T-helper 1 cell treated with Interleukin-12 subunit alpha and Interleukin-12 subunit beta and Interleukin-4 antibody, amounts not matched to agents 30 μg/mL and 1 μg/mL, for 36 hours (primary cell): ENCODE data around the gene HOXB4.

ENCODE experiments used
- H3K27ac Mint-ChIP-seq: one replicate; pipeline ENCODE4 v1.8.0; 2021; ENCODE audit warnings: mild to moderate bottlenecking, mixed read lengths
- H3K27me3 Mint-ChIP-seq: one replicate; pipeline ENCODE4 v1.8.0; 2021; ENCODE audit warnings: low read depth, mixed read lengths
- H3K36me3 Mint-ChIP-seq: one replicate; pipeline ENCODE4 v1.8.0; 2021; ENCODE audit warnings: low read depth, mixed read lengths
- H3K4me1 Mint-ChIP-seq: one replicate; pipeline ENCODE4 v1.8.0; 2021; ENCODE audit warnings: low read depth, mixed read lengths
- H3K4me3 Mint-ChIP-seq: one replicate; pipeline ENCODE4 v1.8.0; 2021; ENCODE audit warnings: mild to moderate bottlenecking, moderate library complexity, mixed read lengths
- H3K9me3 Mint-ChIP-seq: one replicate; pipeline ENCODE4 v1.8.0; 2021; ENCODE audit warnings: mixed read lengths

Gene HOXB4

GRCh38 chr17:48610282-48611211 lies 32.4 kb upstream of the HOXB4 start, which contains the start of gene HOXB7:
Gene HOXB7 (minus strand): TSS chr17:48611017. CDS start chr17:48610918, 99 bp downstream.
- Mint-ChIP-seq H3K9me3 (no peaks in the 10 kb centered on the region), H3K27me3 (peaks cover 82% of the 10 kb centered on the region), H3K36me3 (no peaks in the 10 kb centered on the region), H3K4me3 (peak within 1 kb of the TSS; percentile 91), H3K4me1 (peaks cover 32% of the 10 kb centered on the region), H3K27ac (peak within 1 kb of the TSS; percentile 50)

- Mint-ChIP-seq H3K9me3 (no peaks in the 10 kb centered on the region), H3K27ac (no peak overlapping the region), H3K36me3 (no peaks in the 10 kb centered on the region), H3K4me3 (peak overlapping the region; percentile 60), H3K27me3 (peaks cover 81% of the 10 kb centered on the region), H3K4me1 (peaks cover 30% of the 10 kb centered on the region)
Measured at GRCh38 chr17:48609759-48610281, 31.7 kb upstream of the HOXB4 start.

- peak overlapping the region; percentile 29 for H3K4me3 Mint-ChIP-seq
- H3K9me3 Mint-ChIP-seq, result no peaks in the 10 kb centered on the region
- H3K27me3 Mint-ChIP-seq, result peaks cover 81% of the 10 kb centered on the region
- H3K4me1 Mint-ChIP-seq, result peaks cover 28% of the 10 kb centered on the region
- no peak overlapping the region for H3K27ac Mint-ChIP-seq
- no peaks in the 10 kb centered on the region for H3K36me3 Mint-ChIP-seq
Measured at GRCh38 chr17:48609033-48609432, 30.9 kb upstream of the HOXB4 start.

- H3K4me1 Mint-ChIP-seq, result peaks cover 25% of the 10 kb centered on the region
- H3K27ac Mint-ChIP-seq, result no peak overlapping the region
- H3K4me3 Mint-ChIP-seq, result no peak overlapping the region
- H3K36me3 Mint-ChIP-seq, result no peaks in the 10 kb centered on the region
- H3K9me3 Mint-ChIP-seq, result no peaks in the 10 kb centered on the region
- peaks cover 80% of the 10 kb centered on the region for H3K27me3 Mint-ChIP-seq
Measured at GRCh38 chr17:48608494-48608834, 30.3 kb upstream of the HOXB4 start.

GRCh38 chr17:48606892-48607614 lies 28.9 kb upstream of the HOXB4 start:
- Mint-ChIP-seq H3K9me3 (no peaks in the 10 kb centered on the region), H3K4me1 (peaks cover 20% of the 10 kb centered on the region), H3K36me3 (no peaks in the 10 kb centered on the region), H3K27ac (no peak overlapping the region), H3K4me3 (no peak overlapping the region), H3K27me3 (peaks cover 82% of the 10 kb centered on the region)

GRCh38 chr17:48605991-48606891 lies 28.1 kb upstream of the HOXB4 start:
- H3K36me3 Mint-ChIP-seq, result no peaks in the 10 kb centered on the region
- H3K4me3 Mint-ChIP-seq, result no peak overlapping the region
- H3K27me3 Mint-ChIP-seq, result peaks cover 84% of the 10 kb centered on the region
- H3K9me3 Mint-ChIP-seq, result no peaks in the 10 kb centered on the region
- no peak overlapping the region for H3K27ac Mint-ChIP-seq
- peaks cover 18% of the 10 kb centered on the region for H3K4me1 Mint-ChIP-seq

- Mint-ChIP-seq H3K9me3 (no peaks in the 10 kb centered on the region), H3K27ac (no peak overlapping the region), H3K36me3 (no peaks in the 10 kb centered on the region), H3K4me1 (peaks cover 11% of the 10 kb centered on the region), H3K4me3 (no peak overlapping the region), H3K27me3 (peaks cover 86% of the 10 kb centered on the region)
Measured at GRCh38 chr17:48605409-48605919, 27.3 kb upstream of the HOXB4 start.

GRCh38 chr17:48604770-48605329 lies 26.7 kb upstream of the HOXB4 start, which contains the start of gene HOXB6:
Gene HOXB6 (minus strand): TSS chr17:48604986. CDS start chr17:48598150, 6,836 bp downstream.
- H3K27ac Mint-ChIP-seq, result no peak within 1 kb of the TSS
- no peak within 1 kb of the TSS for H3K4me3 Mint-ChIP-seq
- peaks cover 92% of the 10 kb centered on the region for H3K27me3 Mint-ChIP-seq

GRCh38 chr17:48603959-48604769 lies 26.0 kb upstream of the HOXB4 start:
- Mint-ChIP-seq H3K4me3 (no peak overlapping the region), H3K27ac (no peak overlapping the region), H3K4me1 (peaks cover 8% of the 10 kb centered on the region), H3K36me3 (no peaks in the 10 kb centered on the region), H3K9me3 (no peaks in the 10 kb centered on the region), H3K27me3 (peaks cover 92% of the 10 kb centered on the region)

More at GRCh38 chr17:48604770-48605329, 26.7 kb upstream of the HOXB4 start, which contains the start of gene HOXB6:
- H3K4me1 Mint-ChIP-seq, result peaks cover 11% of the 10 kb centered on the region
- no peaks in the 10 kb centered on the region for H3K9me3 Mint-ChIP-seq
- H3K36me3 Mint-ChIP-seq, result no peaks in the 10 kb centered on the region

GRCh38 chr17:48601539-48602425 lies 23.6 kb upstream of the HOXB4 start:
- no peaks in the 10 kb centered on the region for H3K36me3 Mint-ChIP-seq
- H3K27ac Mint-ChIP-seq, result no peak overlapping the region
- no peaks in the 10 kb centered on the region for H3K9me3 Mint-ChIP-seq
- H3K27me3 Mint-ChIP-seq, result peaks cover 94% of the 10 kb centered on the region
- no peak overlapping the region for H3K4me3 Mint-ChIP-seq
- peaks cover 24% of the 10 kb centered on the region for H3K4me1 Mint-ChIP-seq

GRCh38 chr17:48601207-48601538 lies 23.0 kb upstream of the HOXB4 start:
- H3K36me3 Mint-ChIP-seq, result no peaks in the 10 kb centered on the region

More at GRCh38 chr17:48601207-48601538, 23.0 kb upstream of the HOXB4 start:
- peaks cover 30% of the 10 kb centered on the region for H3K4me1 Mint-ChIP-seq
- H3K4me3 Mint-ChIP-seq, result no peak overlapping the region
- H3K27ac Mint-ChIP-seq, result no peak overlapping the region
- H3K9me3 Mint-ChIP-seq, result no peaks in the 10 kb centered on the region
- H3K27me3 Mint-ChIP-seq, result peaks cover 95% of the 10 kb centered on the region
